ENCODE data around the gene LIN52. TPM values are rescaled to one million over a fixed set of nuclear protein-coding genes. Genes with fewer than 3 reads are reported as not detected.

LIN52 gene
- total RNA-seq, 1 donor = 11.2 TPM

- TF ChIP-seq, protein P1, sequence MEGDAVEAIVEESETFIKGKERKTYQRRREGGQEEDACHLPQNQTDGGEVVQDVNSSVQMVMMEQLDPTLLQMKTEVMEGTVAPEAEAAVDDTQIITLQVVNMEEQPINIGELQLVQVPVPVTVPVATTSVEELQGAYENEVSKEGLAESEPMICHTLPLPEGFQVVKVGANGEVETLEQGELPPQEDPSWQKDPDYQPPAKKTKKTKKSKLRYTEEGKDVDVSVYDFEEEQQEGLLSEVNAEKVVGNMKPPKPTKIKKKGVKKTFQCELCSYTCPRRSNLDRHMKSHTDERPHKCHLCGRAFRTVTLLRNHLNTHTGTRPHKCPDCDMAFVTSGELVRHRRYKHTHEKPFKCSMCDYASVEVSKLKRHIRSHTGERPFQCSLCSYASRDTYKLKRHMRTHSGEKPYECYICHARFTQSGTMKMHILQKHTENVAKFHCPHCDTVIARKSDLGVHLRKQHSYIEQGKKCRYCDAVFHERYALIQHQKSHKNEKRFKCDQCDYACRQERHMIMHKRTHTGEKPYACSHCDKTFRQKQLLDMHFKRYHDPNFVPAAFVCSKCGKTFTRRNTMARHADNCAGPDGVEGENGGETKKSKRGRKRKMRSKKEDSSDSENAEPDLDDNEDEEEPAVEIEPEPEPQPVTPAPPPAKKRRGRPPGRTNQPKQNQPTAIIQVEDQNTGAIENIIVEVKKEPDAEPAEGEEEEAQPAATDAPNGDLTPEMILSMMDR (IDR thresholded peaks at IDR 0.05; ENCODE audit: insufficient read depth, low read depth, low read length) = no peak
- no peak for DNase-seq (ENCODE audit: low read depth)
- H3K4me3 ChIP-seq (ENCODE audit: low read depth, low read length) = no peak overlapping the region
Observed at GRCh38 chr14:74147571-74147970, 62.8 kb downstream of the LIN52 start.

GRCh38 chr14:74148705-74149104, 63.9 kb downstream of the LIN52 start:
- TF ChIP-seq, protein P1 (IDR thresholded peaks at IDR 0.05; ENCODE audit: insufficient read depth, low read depth, low read length) = no peak
- H3K4me3 ChIP-seq (ENCODE audit: low read depth, low read length) = no peak overlapping the region
- no peak for DNase-seq (ENCODE audit: low read depth)

DNA sequence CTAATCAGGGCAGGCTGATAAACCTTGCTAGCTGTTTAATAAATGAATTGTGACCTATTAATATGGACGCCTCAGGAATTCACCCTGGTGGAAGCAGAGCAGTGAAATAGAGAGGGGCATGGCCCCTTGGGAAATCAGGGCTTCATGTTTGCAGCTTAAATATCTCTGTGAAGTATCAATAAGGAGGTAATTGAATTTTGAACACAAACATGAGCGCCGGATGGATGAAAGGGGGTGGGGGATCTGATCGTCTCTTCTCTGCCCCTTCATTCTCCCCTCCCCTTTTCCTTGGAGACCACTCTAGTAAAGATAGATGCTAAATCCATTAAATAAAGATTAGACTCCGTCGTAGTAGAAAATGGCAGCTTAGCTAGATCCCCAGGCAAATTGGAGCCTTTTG, 70.5 kb downstream of the LIN52 start:
- no peak for DNase-seq (ENCODE audit: low read depth)
- TF ChIP-seq, protein P1 (IDR thresholded peaks at IDR 0.05; ENCODE audit: insufficient read depth, low read depth, low read length) = no peak
- H3K4me3 ChIP-seq (ENCODE audit: low read depth, low read length) = no peak overlapping the region

GRCh38 chr14:74155749-74156148, 71.0 kb downstream of the LIN52 start:
- H3K4me3 ChIP-seq (ENCODE audit: low read depth, low read length) = no peak overlapping the region
- TF ChIP-seq, protein P1 (IDR thresholded peaks at IDR 0.05; ENCODE audit: insufficient read depth, low read depth, low read length) = no peak
- DNase-seq (ENCODE audit: low read depth) = no peak

DNA sequence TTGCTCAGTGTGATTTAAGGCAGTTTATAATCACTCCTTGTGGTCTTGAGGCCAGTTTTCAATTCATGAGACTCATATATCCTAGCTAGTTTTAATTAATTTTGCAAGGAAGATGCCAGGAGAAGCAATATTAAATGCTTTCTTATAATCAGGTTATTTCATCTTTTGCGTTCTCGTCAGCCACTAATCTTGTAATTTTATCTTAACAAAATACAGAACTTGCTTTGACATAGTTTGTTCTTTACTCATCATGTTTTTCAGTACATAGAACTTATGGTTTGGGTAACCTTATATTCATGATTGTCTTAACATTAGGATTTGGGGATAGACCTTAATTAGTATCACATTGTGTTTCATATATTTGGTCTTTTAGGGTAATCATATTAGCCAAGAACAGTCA, 76.0 kb downstream of the LIN52 start:
- no peak overlapping the region for H3K4me3 ChIP-seq (ENCODE audit: low read depth, low read length)
- TF ChIP-seq, protein P1 (IDR thresholded peaks at IDR 0.05; ENCODE audit: insufficient read depth, low read depth, low read length) = no peak
- DNase-seq (ENCODE audit: low read depth) = no peak

- TF ChIP-seq, protein P1 (IDR thresholded peaks at IDR 0.05; ENCODE audit: insufficient read depth, low read depth, low read length) = no peak
- no peak overlapping the region for H3K4me3 ChIP-seq (ENCODE audit: low read depth, low read length)
- no peak for DNase-seq (ENCODE audit: low read depth)
Observed at GRCh38 chr14:74161526-74162158, 76.9 kb downstream of the LIN52 start.

GRCh38 chr14:74169906-74170305, 85.2 kb downstream of the LIN52 start:
- no peak overlapping the region for H3K4me3 ChIP-seq (ENCODE audit: low read depth, low read length)
- TF ChIP-seq, protein P1 (IDR thresholded peaks at IDR 0.05; ENCODE audit: insufficient read depth, low read depth, low read length) = no peak
- no peak for DNase-seq (ENCODE audit: low read depth)

Data from fibroblast of villous mesenchyme (primary cell).